Measurements from ENCODE around the gene NUDT15. TPM values are rescaled to one million over a fixed set of nuclear protein-coding genes. Genes with fewer than 3 reads are reported as not detected.

NUDT15 gene
- total and polyA plus RNA-seq, 2 experiments from 2014 or later: 12.7 to 21.9 TPM

GRCh38 chr13:48066310-48066989, 28.9 kb downstream of the NUDT15 start:
- no peak overlapping the region for H3K4me3 ChIP-seq
- H3K9me3 ChIP-seq (ENCODE audit: low read depth): peaks cover 6% of the 10 kb centered on the region
- H3K4me1 ChIP-seq (ENCODE audit: low read depth): no peaks in the 10 kb centered on the region
- H3K36me3 ChIP-seq: peaks cover 25% of the 10 kb centered on the region
- H3K27ac ChIP-seq: no peak overlapping the region
- DNase-seq (ENCODE audit: low read depth in 1 of 2, low spot score in 1 of 2): peak in 1 of 2 donors; percentile 8
- H3K27me3 ChIP-seq: no peaks in the 10 kb centered on the region
- TF ChIP-seq, protein P1, sequence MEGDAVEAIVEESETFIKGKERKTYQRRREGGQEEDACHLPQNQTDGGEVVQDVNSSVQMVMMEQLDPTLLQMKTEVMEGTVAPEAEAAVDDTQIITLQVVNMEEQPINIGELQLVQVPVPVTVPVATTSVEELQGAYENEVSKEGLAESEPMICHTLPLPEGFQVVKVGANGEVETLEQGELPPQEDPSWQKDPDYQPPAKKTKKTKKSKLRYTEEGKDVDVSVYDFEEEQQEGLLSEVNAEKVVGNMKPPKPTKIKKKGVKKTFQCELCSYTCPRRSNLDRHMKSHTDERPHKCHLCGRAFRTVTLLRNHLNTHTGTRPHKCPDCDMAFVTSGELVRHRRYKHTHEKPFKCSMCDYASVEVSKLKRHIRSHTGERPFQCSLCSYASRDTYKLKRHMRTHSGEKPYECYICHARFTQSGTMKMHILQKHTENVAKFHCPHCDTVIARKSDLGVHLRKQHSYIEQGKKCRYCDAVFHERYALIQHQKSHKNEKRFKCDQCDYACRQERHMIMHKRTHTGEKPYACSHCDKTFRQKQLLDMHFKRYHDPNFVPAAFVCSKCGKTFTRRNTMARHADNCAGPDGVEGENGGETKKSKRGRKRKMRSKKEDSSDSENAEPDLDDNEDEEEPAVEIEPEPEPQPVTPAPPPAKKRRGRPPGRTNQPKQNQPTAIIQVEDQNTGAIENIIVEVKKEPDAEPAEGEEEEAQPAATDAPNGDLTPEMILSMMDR (IDR thresholded peaks at IDR 0.05; ENCODE audit: low read depth, low read length): no peak

GRCh38 chr13:48068036-48068435, 30.5 kb downstream of the NUDT15 start:
- TF ChIP-seq, protein P1 (IDR thresholded peaks at IDR 0.05; ENCODE audit: low read depth, low read length): no peak

DNA sequence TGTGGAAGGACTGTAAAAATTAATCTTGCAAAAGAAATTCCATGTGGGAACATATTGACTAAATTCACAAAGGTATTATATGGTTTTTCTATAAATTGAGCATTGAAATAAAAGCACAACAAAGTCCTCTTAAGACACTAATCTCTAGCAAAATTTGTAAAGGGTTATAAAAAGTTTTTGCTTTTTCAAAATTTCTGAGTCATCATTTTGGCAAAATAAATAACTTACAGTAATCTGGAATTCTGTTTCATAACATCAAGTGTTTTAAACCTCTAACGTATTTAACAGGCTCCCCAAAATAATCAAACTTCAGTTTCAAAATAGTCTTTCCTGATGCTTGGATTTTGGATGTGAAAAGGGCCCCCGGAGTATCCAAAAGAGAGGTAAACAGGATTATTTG, 31.4 kb downstream of the NUDT15 start:
- Histone ChIP-seq H3K4me1 (ENCODE audit: low read depth) (no peaks in the 10 kb centered on the region), H3K27me3 (no peaks in the 10 kb centered on the region), H3K4me3 (no peak overlapping the region), H3K27ac (no peak overlapping the region), H3K36me3 (peaks cover 40% of the 10 kb centered on the region), H3K9me3 (ENCODE audit: low read depth) (peaks cover 6% of the 10 kb centered on the region)
- TF ChIP-seq, protein P1 (IDR thresholded peaks at IDR 0.05; ENCODE audit: low read depth, low read length): no peak
- DNase-seq (ENCODE audit: low read depth in 1 of 2, low spot score in 1 of 2): no peak

More at GRCh38 chr13:48068036-48068435, 30.5 kb downstream of the NUDT15 start:
- peaks cover 6% of the 10 kb centered on the region for H3K9me3 ChIP-seq (ENCODE audit: low read depth)
- peaks cover 35% of the 10 kb centered on the region for H3K36me3 ChIP-seq
- no peaks in the 10 kb centered on the region for H3K4me1 ChIP-seq (ENCODE audit: low read depth)
- no peak for DNase-seq (ENCODE audit: low read depth in 1 of 2, low spot score in 1 of 2)
- H3K27me3 ChIP-seq: no peaks in the 10 kb centered on the region
- no peak overlapping the region for H3K27ac ChIP-seq
- H3K4me3 ChIP-seq: no peak overlapping the region

DNA sequence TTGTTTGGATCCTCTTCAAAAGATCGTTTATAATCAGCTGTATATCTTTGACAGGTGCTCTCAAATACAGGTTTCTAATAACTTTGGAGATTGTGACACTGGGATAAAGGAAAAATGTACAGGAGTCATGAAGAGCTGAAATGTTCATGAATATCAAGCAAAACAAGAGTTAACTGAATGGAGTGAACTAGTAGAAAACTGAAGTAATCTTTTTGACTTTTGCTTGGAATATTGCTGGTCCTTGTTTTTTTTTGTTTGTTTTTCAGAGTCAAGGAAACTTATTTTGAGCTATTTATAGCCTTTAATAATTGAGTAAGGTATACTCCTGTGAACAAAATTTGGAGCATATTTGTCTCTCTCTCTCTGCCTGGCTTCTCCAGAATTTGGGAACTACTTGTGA, 32.0 kb downstream of the NUDT15 start:
- Histone ChIP-seq H3K27me3 (no peaks in the 10 kb centered on the region), H3K9me3 (ENCODE audit: low read depth) (peaks cover 6% of the 10 kb centered on the region), H3K4me1 (ENCODE audit: low read depth) (no peaks in the 10 kb centered on the region), H3K27ac (no peak overlapping the region), H3K36me3 (peaks cover 40% of the 10 kb centered on the region), H3K4me3 (no peak overlapping the region)
- DNase-seq (ENCODE audit: low read depth in 1 of 2, low spot score in 1 of 2): no peak
- TF ChIP-seq, protein P1 (IDR thresholded peaks at IDR 0.05; ENCODE audit: low read depth, low read length): no peak

GRCh38 chr13:48070942-48071341, 33.4 kb downstream of the NUDT15 start:
- Histone ChIP-seq H3K4me3 (no peak overlapping the region), H3K36me3 (peaks cover 47% of the 10 kb centered on the region), H3K4me1 (ENCODE audit: low read depth) (no peaks in the 10 kb centered on the region), H3K27me3 (no peaks in the 10 kb centered on the region), H3K9me3 (ENCODE audit: low read depth) (peaks cover 6% of the 10 kb centered on the region), H3K27ac (no peak overlapping the region)
- TF ChIP-seq, protein P1 (IDR thresholded peaks at IDR 0.05; ENCODE audit: low read depth, low read length): no peak
- no peak for DNase-seq (ENCODE audit: low read depth in 1 of 2, low spot score in 1 of 2)

Data from cardiac muscle cell (in vitro differentiated cells and primary cell).